Esophagus squamous epithelium (tissue), 5 donors: ENCODE measurements around the gene CXCR6. TPM values are rescaled to one million over a fixed set of nuclear protein-coding genes. Genes with fewer than 3 reads are reported as not detected.

ENCODE experiments used
- DNase-seq: peaks from one replicate; lab custom pipeline; 2025; lab: John Stamatoyannopoulos, UW
- H3K27ac ChIP-seq, 4 donors: fragments of 200-600 bp; sonication (generic); one replicate each; pipeline ENCODE4 v1.5.1; 2016 to 2019; ENCODE audit warnings: mild to moderate bottlenecking in 1 of 4
- H3K27me3 ChIP-seq, 4 donors: fragments of 200-600 bp; sonication (generic); 1 replicate in 3 of 4; 2 replicates in 1 of 4; pipeline versions ENCODE4 v1.5.1 to v1.6.0; 2017 to 2021; ENCODE audit warnings: antibody characterized with exemption in 1 of 4
- H3K36me3 ChIP-seq, 3 donors: fragments of 200-600 bp; sonication (generic); one replicate each; pipeline ENCODE4 v1.5.1; 2016 to 2019
- H3K4me1 ChIP-seq, 3 donors: fragments of 200-600 bp; sonication (generic); one replicate each; pipeline ENCODE4 v1.5.1; 2017 to 2019
- H3K4me3 ChIP-seq, 4 donors: fragments of 200-600 bp; sonication (generic); 1 replicate in 3 of 4; 2 replicates in 1 of 4; pipeline ENCODE4 v1.5.1; 2016 to 2019; ENCODE audit warnings: mild to moderate bottlenecking in 2 of 4, moderate library complexity in 1 of 4
- H3K9me3 ChIP-seq, 3 donors: fragments of 200-600 bp; sonication (generic); one replicate each; pipeline ENCODE4 v1.5.1; 2016 to 2019
- POLR2A ChIP-seq, 4 donors: fragments of 450-650 bp; IDR thresholded peaks; one replicate each; pipeline ENCODE4 v1.6.1; 2017; ENCODE audit warnings: antibody characterized with exemption in 4 of 4, mild to moderate bottlenecking in 4 of 4, moderate library complexity in 3 of 4
- WGBS, 2 donors: methylation state at CpG; one replicate each; pipeline ENCODE4 v1.1.5; 2018; 5-methylcytosine and 5-hydroxymethylcytosine counted together
- intact Hi-C: fragments of 100-400 bp; cut with DNase I; formaldehyde crosslinking; loops from one replicate; pipeline ENCODE4 v1.15.0; 2022
- total RNA-seq, 4 donors: library from RNA; depleted of rRNA; stranded (reverse); fragments of >200 nt; gene quantifications; one replicate each; pipeline ENCODE4 v1.1.0, GENCODE V29; 2016
- TF ChIP-seq, protein P1 (sequence below), 6 experiments: fragments of 450-650 bp in 4 of 6; fragments of 200-600 bp in 2 of 6; sonication (generic) in 2 of 6; IDR thresholded peaks; one replicate each; pipeline ENCODE4 v1.5.1; 2016 to 2019; ENCODE audit warnings: antibody characterized with exemption in 6 of 6, mild to moderate bottlenecking in 4 of 6, moderate library complexity in 4 of 6
- donor health status: DM: yes; HTN: yes; CAD: no.

Gene CXCR6
- total RNA-seq, 4 donors from 2014 or later = 1.7 to 12.0 (median 4.4) TPM

- Histone ChIP-seq H3K27ac (no peak overlapping the region), H3K27me3 (no peaks in the 10 kb centered on the region), H3K4me3 (no peak overlapping the region), H3K36me3 (peaks cover 17 to 100% (median 55%) of the 10 kb centered on the region in 3 donors), H3K4me1 (peaks cover 0 to 22% (median 0%) of the 10 kb centered on the region in 3 donors), H3K9me3 (no peaks in the 10 kb centered on the region)
- WGBS, 2 donors = 81 to 89% methylated on average over 6 to 8 of the region's 11 CpGs
- intact Hi-C loops = no loop called here
- TF ChIP-seq, protein P1, sequence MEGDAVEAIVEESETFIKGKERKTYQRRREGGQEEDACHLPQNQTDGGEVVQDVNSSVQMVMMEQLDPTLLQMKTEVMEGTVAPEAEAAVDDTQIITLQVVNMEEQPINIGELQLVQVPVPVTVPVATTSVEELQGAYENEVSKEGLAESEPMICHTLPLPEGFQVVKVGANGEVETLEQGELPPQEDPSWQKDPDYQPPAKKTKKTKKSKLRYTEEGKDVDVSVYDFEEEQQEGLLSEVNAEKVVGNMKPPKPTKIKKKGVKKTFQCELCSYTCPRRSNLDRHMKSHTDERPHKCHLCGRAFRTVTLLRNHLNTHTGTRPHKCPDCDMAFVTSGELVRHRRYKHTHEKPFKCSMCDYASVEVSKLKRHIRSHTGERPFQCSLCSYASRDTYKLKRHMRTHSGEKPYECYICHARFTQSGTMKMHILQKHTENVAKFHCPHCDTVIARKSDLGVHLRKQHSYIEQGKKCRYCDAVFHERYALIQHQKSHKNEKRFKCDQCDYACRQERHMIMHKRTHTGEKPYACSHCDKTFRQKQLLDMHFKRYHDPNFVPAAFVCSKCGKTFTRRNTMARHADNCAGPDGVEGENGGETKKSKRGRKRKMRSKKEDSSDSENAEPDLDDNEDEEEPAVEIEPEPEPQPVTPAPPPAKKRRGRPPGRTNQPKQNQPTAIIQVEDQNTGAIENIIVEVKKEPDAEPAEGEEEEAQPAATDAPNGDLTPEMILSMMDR (IDR thresholded peaks at IDR 0.05) = no peak
- TF ChIP-seq POLR2A (IDR thresholded peaks at IDR 0.05) = no peak
- no peak for DNase-seq
These were observed 11.9 kb downstream of the CXCR6 start for GRCh38 chr3:45955017-45955647.

DNA sequence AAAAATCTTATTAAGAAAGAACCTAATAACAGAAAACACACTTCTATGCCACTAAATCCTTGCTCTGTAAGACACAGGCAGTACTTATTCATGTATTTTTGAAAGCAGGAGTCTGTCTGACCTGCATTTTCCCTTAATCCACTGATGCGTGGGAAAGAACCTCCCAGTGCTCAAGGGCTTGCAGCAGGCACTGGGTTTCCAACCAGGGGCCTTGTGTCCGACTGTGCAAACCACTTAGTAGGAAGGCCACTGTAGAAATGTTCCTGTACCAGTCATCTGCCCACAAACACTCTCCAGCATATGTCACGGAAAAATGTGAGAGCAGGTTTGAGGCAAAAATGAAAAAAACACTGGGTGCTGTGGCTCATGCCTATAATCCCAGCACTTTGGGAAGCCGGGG lies 12.4 kb downstream of the CXCR6 start:
- TF ChIP-seq, protein P1 (IDR thresholded peaks at IDR 0.05) = no peak
- TF ChIP-seq POLR2A (IDR thresholded peaks at IDR 0.05) = no peak
- H3K9me3 ChIP-seq = no peaks in the 10 kb centered on the region
- no peaks in the 10 kb centered on the region for H3K27me3 ChIP-seq
- H3K36me3 ChIP-seq = peaks cover 19 to 100% (median 59%) of the 10 kb centered on the region in 3 donors
- peaks cover 0 to 22% (median 0%) of the 10 kb centered on the region in 3 donors for H3K4me1 ChIP-seq
- no peak for DNase-seq
- intact Hi-C loops = no loop called here
- WGBS, 2 donors = 96 to 100% methylated on average over 2 to 4 of the region's 4 CpGs
- H3K27ac ChIP-seq = no peak overlapping the region
- H3K4me3 ChIP-seq = no peak overlapping the region

DNA sequence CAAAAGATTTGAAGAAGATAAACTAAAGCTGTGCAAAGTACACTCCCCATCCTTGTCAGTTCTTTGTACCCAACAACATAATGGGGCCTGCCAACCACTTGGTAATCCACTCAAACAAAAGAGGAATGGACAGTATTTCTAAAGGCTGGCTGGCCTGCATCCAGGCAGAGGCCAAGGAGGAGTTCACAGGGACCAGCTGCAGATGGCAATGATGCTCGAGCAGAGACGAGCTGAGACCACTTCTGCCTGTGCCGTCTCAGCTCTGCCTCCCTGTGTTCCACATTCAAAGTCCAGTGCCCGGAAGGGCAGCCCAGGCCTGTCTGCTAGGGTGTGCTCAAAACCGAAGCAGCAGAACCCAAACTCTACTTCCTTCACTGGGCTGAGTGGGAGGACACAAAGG lies 14.3 kb downstream of the CXCR6 start:
- peaks cover 27 to 100% (median 57%) of the 10 kb centered on the region in 3 donors for H3K36me3 ChIP-seq
- DNase-seq = no peak
- 82% methylated on average over 2 of the region's 5 CpGs; no CpG with 5 or more reads in 1 of the 2 donors for WGBS, 2 donors
- H3K27ac ChIP-seq = peak overlapping the region in 2 of 4 donors; percentile 65 to 72
- H3K4me3 ChIP-seq = no peak overlapping the region
- intact Hi-C loops = no loop called here
- TF ChIP-seq, protein P1 (IDR thresholded peaks at IDR 0.05) = no peak
- TF ChIP-seq POLR2A (IDR thresholded peaks at IDR 0.05) = no peak
- H3K4me1 ChIP-seq = peaks cover 0 to 17% (median 0%) of the 10 kb centered on the region in 3 donors
- H3K9me3 ChIP-seq = no peaks in the 10 kb centered on the region
- no peaks in the 10 kb centered on the region for H3K27me3 ChIP-seq

GRCh38 chr3:45958321-45958791 lies 15.1 kb downstream of the CXCR6 start:
- H3K27ac ChIP-seq = peak overlapping the region in 3 of 4 donors; percentile 24 to 72 (median 65)

GRCh38 chr3:45959201-45959600 lies 15.9 kb downstream of the CXCR6 start:
- Histone ChIP-seq H3K4me3 (no peak overlapping the region), H3K9me3 (no peaks in the 10 kb centered on the region), H3K27me3 (no peaks in the 10 kb centered on the region), H3K36me3 (peaks cover 38 to 100% (median 57%) of the 10 kb centered on the region in 3 donors), H3K4me1 (peaks cover 0 to 17% (median 0%) of the 10 kb centered on the region in 3 donors), H3K27ac (peak overlapping the region; percentile 4 to 72 (median 44))
- no peak for DNase-seq
- TF ChIP-seq, protein P1 (IDR thresholded peaks at IDR 0.05) = no peak
- no peak for TF ChIP-seq POLR2A (IDR thresholded peaks at IDR 0.05)
- 80 to 90% methylated on average over 6 to 7 of the region's 7 CpGs for WGBS, 2 donors
- intact Hi-C loops = no loop called here

More at GRCh38 chr3:45958321-45958791, 15.1 kb downstream of the CXCR6 start:
- DNase-seq = no peak
- no peaks in the 10 kb centered on the region for H3K27me3 ChIP-seq
- TF ChIP-seq, protein P1 (IDR thresholded peaks at IDR 0.05) = no peak
- no peak for TF ChIP-seq POLR2A (IDR thresholded peaks at IDR 0.05)
- H3K9me3 ChIP-seq = no peaks in the 10 kb centered on the region
- peaks cover 0 to 17% (median 0%) of the 10 kb centered on the region in 3 donors for H3K4me1 ChIP-seq
- H3K36me3 ChIP-seq = peaks cover 33 to 100% (median 55%) of the 10 kb centered on the region in 3 donors
- H3K4me3 ChIP-seq = no peak overlapping the region
- intact Hi-C loops = no loop called here
- 92 to 100% methylated on average over 1 to 2 of the region's 6 CpGs for WGBS, 2 donors
